ENCODE data around the gene ABCC10.

- no peak for TF ChIP-seq GATA3 (IDR thresholded peaks at IDR 0.05; ENCODE audit: low read depth, low read length)
- TF ChIP-seq GATA2 (IDR thresholded peaks at IDR 0.05; ENCODE audit: low read depth, low read length), result no peak
Observed at GRCh38 chr6:43468240-43468639, 40.9 kb downstream of the ABCC10 start.

Measured in SH-SY5Y (cell line).